Measurements from ENCODE around the gene ANKRD42.
A peak's percentile ranks its signal among the peaks of the same experiment; 100 is the strongest.
"Not testable (repeated sequence)": the region's sequence is repeated elsewhere in the genome, so short reads cannot be mapped to it uniquely, and the experiment has no call there.

ANKRD42 gene

GRCh38 chr11:83174008-83174407 lies 19.5 kb upstream of the ANKRD42 start:
- DNase-seq (ENCODE audit: low spot score): no peak

- no peak for DNase-seq (ENCODE audit: low spot score)
These were observed 17.7 kb upstream of the ANKRD42 start for GRCh38 chr11:83175815-83176214.

- DNase-seq (ENCODE audit: low spot score): no peak
These were observed 11.7 kb upstream of the ANKRD42 start for GRCh38 chr11:83181815-83182214.

- no peak for DNase-seq (ENCODE audit: low spot score)
These were observed 7.7 kb upstream of the ANKRD42 start for GRCh38 chr11:83185767-83186166.

GRCh38 chr11:83187465-83187864 lies 6.0 kb upstream of the ANKRD42 start:
- DNase-seq (ENCODE audit: low spot score): no peak

GRCh38 chr11:83191491-83191890 lies 2.0 kb upstream of the ANKRD42 start:
- no peak for DNase-seq (ENCODE audit: low spot score)

GRCh38 chr11:83191986-83192385 lies 1.5 kb upstream of the ANKRD42 start:
- no peak for DNase-seq (ENCODE audit: low spot score)

GRCh38 chr11:83192606-83193245 lies 786 bp upstream of the ANKRD42 start:
- DNase-seq (ENCODE audit: low spot score): no peak

GRCh38 chr11:83194281-83195142 lies 1.0 kb downstream of the ANKRD42 start:
- peak; percentile 62 for DNase-seq (ENCODE audit: low spot score)

GRCh38 chr11:83195143-83195466 lies 1.6 kb downstream of the ANKRD42 start:
- DNase-seq (ENCODE audit: low spot score): no peak

- no peak for DNase-seq (ENCODE audit: low spot score)
These were observed 2.1 kb downstream of the ANKRD42 start for GRCh38 chr11:83195649-83196048.

- DNase-seq (ENCODE audit: low spot score): no peak
These were observed 6.5 kb downstream of the ANKRD42 start for GRCh38 chr11:83200035-83200434.

GRCh38 chr11:83205608-83206185 lies 12.2 kb downstream of the ANKRD42 start:
- DNase-seq (ENCODE audit: low spot score): no peak

- DNase-seq (ENCODE audit: low spot score): no peak
These were observed 12.7 kb downstream of the ANKRD42 start for GRCh38 chr11:83206221-83206620.

- not testable (repeated sequence) for DNase-seq (ENCODE audit: low spot score)
These were observed 13.4 kb downstream of the ANKRD42 start for GRCh38 chr11:83206771-83207382.

- DNase-seq (ENCODE audit: low spot score): no peak
These were observed 25.6 kb downstream of the ANKRD42 start for GRCh38 chr11:83219095-83219494.

GRCh38 chr11:83220260-83220659 lies 26.7 kb downstream of the ANKRD42 start:
- DNase-seq (ENCODE audit: low spot score): no peak

- DNase-seq (ENCODE audit: low spot score): no peak
These were observed 28.2 kb downstream of the ANKRD42 start for GRCh38 chr11:83221694-83222093.

GRCh38 chr11:83222499-83222898 lies 29.0 kb downstream of the ANKRD42 start:
- DNase-seq (ENCODE audit: low spot score): no peak

- DNase-seq (ENCODE audit: low spot score): no peak
These were observed 29.9 kb downstream of the ANKRD42 start for GRCh38 chr11:83223457-83223856.

GRCh38 chr11:83235825-83236224 lies 42.3 kb downstream of the ANKRD42 start:
- no peak for DNase-seq (ENCODE audit: low spot score)

GRCh38 chr11:83238111-83238510 lies 44.6 kb downstream of the ANKRD42 start:
- DNase-seq (ENCODE audit: low spot score): no peak

Data from ecto neural progenitor cell (in vitro differentiated cells).